Stromal cell of bone marrow (primary cell): Measurements from ENCODE around the gene ASTN1.

Experiments used
- DNase-seq: peaks from one replicate; pipeline ENCODE4 v3.0.0-alpha.2; 2012; ENCODE audit warnings: low read depth

The ASTN1 gene

GRCh38 chr1:176989754-176990153 is 174.8 kb downstream of the ASTN1 start:
- DNase-seq, result no peak

DNA sequence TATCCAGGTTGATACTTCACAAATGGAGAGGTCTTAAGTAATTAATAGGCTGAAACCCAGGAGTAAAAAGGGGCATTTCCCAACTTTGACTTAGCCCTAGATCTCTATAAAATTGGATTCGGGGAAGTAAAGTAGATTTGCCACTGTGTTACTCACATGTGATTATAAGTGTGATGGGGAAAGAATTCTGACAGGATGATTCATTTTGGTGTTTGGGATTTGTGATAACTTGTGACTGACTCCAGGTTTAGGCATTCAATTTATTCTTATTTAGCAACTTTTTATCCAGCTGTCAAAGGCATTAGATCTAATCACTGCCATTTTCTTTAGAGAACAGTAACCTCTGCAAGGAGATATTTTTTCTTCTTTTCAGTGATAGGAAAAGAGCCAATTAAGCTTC is 175.5 kb downstream of the ASTN1 start:
- DNase-seq, result no peak

DNA sequence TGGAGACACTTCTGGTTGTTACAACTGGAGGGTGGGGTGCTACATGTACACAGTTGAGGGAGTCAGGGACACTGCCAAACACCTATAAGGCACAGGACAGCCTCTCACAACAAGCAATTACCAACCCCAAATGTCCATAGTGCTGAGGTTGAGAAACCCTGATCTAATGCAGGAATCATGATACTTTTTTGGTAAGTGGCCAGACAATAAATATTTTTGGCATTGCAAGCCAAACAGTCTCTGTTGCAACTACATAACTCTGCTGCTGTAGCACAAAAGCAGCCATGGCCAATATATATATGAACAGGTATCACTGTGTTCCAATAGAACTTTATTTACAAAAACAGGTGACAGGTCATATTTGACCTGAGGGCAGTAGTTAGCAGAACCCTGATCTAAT is 177.5 kb downstream of the ASTN1 start:
- no peak for DNase-seq

DNA sequence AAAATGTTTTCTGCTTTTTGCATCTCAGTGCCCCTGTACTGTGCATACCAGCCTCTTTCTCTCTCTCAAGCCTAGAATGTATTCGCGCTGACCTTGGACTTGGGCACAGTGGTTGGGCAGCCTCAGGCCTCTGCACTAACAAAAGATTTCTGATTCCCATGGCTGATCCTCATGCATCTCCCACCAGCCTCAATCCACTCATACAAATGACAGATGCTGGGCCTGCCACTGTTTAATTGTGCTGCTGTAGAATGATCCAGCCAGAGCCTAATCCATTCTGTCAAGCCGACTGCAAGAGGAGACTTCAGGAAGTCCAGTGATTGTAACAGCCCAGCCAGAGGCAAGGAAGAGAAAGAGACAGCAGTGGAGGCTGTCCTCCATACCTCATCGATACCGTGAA is 180.8 kb downstream of the ASTN1 start:
- DNase-seq, result no peak

DNA sequence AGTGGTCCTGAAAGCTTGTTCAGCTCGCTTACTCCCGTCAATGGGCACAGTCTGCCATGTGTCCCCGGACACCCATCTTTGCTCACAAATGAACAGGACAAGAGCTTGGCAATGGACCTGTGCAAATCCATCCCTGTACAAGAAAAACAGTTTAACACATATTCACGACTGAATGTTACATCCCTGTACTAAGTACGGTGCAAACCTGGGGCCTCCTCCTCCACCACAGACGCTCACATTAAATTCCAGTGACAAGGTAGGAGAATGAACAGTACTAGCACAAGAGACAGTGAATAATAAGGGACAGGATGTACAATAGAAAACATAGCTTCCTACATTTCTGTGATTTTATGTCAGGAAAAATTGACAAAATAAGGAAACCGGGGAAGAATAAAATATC is 187.7 kb downstream of the ASTN1 start:
- DNase-seq, result no peak

DNA sequence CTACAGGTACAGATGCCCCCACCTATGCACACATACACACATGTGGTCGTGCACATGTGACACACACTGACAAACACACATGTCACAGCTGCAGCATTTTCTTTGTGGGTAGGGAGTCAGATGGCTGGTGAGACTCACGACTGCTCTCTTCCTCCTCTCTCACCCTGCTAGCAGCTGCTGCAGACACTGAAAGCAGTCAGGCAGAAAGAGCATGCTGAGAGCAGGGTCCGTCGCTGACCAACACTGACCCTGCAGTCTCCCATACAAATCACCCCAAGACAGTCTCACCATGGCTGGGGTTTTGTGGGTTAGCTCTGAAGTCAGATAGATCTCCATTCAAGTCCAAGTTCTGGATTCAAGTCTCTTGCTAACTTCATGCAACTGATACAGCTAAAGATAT is 188.3 kb downstream of the ASTN1 start:
- DNase-seq, result no peak

- DNase-seq, result no peak
These were observed 199.8 kb downstream of the ASTN1 start for GRCh38 chr1:176964687-176965086.

DNA sequence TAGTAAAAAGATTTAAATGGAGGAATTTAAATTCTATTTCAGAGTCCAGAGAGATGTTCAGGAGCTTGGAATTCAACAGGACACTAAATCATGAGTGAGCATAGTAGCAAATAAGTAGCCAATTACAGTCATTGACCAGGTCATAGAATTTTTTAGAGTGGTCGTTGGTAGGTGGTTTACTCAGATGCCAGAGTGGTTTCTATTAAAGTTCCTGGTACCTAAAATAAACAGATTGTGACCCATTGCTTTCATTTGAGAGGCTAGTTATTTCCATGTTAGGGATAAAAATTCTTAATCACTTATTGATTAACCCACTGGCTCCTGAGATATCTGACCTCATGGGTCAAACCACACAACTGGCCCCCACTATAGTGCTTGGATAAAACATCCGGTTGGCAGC is 201.3 kb downstream of the ASTN1 start:
- DNase-seq, result no peak

GRCh38 chr1:176961678-176962077 is 202.8 kb downstream of the ASTN1 start:
- DNase-seq, result no peak

- DNase-seq, result no peak
These were observed 205.2 kb downstream of the ASTN1 start for GRCh38 chr1:176959191-176959820.

GRCh38 chr1:176957603-176958002 is 206.9 kb downstream of the ASTN1 start:
- no peak for DNase-seq

GRCh38 chr1:176954242-176954641 is 210.3 kb downstream of the ASTN1 start:
- no peak for DNase-seq

DNA sequence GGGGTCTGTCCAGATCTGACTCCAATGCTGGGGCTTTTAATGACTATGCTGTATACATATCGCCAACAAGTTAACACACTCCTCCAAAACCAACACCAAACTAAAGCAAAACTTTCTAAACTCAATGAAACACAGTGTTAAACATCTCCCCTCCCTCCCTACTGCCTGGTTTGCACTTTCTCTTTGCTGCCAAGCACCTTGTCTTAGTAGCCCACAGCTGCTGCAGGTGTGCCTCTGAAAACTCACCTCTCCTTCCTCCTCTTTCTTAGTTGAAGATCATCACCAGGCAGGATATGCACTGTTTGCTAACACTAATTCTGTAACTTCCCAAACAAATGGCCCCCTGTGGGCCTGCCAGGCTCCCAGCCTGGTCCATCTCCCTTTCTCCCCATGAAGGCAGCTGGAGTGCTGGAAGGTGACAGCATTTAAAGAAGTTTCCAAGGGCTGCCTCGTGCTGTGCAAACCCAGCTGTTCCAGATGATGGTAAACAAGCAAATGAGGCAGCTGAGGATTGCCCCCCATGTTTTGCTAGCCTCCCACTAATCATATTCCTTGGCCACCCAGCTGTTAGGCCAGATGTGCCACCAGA is 213.7 kb downstream of the ASTN1 start:
- DNase-seq, result no peak

DNA sequence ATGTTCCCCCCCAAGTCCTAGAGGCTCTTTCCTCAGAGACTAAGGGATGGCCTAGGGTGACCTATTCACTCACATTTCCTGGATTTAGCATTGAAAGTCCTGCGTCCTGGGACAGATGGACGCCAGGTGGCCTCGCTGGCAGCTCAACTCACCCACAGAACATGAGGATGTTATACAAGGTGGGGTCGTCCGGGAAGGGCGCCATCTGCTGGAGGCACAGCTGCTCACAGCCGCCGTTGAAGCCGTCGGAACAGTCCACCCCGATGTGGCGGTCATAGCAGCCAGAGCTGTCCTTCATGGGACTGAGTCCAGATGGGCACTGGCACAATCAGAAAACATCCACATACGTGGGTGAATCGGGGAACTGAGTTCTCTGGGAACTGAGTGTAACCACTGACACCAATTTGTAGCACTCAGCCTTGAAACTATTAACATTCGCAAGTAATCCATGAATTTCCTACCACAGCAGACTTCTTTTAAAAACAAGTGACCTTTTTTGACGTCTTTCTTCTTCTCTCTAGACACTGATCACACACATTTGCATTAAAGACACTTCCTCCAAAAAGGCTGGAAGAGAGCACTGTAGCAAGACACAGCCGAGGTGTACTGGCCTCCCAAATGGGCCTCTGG is 215.4 kb downstream of the ASTN1 start:
- no peak for DNase-seq

- no peak for DNase-seq
These were observed 219.9 kb downstream of the ASTN1 start for GRCh38 chr1:176944606-176945005.

- DNase-seq, result no peak
These were observed 220.7 kb downstream of the ASTN1 start for GRCh38 chr1:176943783-176944182.

DNA sequence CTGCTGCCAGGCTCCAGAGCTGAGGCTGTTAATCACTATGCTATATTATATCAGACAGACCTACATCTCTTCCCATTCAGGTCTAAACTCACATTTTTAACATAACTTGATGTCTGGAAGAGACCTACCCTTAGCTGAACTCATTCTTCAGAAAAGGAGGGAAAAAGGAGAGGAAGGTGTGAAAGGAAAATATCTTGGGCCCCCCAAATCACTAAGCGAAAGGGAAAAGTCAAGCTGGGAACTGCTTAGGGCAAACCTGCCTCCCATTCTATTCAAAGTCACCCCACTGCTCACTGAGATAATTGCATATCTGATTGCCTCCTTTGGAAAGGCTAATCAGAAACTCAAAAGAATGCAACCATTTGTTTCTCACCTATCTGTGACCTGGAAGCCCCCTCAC is 222.2 kb downstream of the ASTN1 start:
- DNase-seq, result no peak

- no peak for DNase-seq
These were observed 224.5 kb downstream of the ASTN1 start for GRCh38 chr1:176939993-176940392.

DNA sequence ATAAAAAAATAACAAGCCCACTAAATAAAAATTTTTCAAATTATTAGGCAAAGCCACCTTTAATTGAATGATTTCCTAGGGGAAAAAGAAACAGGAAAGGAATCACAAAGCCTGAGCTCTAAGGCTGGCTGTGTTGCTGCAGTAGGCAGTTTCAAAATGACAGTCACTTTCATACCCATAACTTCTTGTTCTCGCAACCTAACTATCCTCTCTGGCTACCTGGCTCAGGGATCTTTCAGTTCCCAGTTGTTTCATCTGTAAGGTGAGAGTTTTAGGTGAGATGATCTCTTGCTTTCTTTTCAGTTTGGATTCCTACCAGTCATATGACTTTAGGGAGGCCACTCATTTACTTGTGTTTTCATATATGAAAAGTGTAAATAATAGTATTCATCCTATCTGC is 226.1 kb downstream of the ASTN1 start:
- DNase-seq, result no peak

GRCh38 chr1:176934370-176934769 is 230.1 kb downstream of the ASTN1 start:
- DNase-seq, result no peak

DNA sequence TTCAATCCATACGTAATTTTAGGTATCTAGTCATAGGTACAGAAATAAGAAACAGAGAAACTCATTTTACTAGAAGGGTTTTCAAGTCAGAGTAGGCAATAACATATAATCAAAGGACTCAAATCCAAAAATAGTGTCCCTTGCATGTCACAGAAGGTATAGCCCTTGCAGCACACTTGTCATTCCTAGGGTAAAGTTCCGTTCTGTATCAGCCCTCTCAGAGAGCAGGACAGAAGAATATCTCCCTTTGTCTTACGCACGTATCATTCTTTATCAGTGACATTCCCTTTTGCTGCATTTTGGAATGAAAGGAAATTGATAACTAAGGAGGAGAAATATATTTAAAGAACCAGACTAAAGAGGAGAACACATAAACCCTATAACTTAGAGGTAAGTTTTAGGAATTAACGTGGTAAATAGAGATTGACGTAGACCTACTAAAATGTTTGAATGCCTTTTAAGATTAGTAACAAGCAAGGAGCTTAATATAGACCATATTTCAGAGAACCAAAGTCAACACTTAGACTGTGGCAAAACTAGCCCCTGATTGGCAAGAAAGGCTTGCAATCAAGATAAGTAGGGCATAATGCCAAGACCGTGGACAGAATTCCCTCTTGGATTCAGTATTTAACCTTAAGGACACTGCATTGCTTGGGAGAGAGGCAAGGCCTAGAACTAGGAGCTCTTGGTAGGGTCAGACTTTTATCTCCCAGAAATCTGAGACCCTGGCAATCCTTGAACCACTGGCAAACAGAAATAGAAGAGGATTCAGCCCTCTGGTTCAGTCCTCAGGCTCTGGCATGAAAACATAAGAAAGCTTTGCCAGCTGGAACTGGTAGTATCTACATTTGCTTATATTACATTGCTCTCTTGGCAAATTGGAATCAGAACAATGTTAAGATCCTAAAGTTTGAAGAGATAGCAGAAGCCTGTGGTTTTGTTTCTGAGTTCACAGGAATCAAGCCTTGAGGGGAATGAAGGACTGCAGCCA is 232.1 kb downstream of the ASTN1 start:
- no peak for DNase-seq

- no peak for DNase-seq
These were observed 233.0 kb downstream of the ASTN1 start for GRCh38 chr1:176931526-176931925.
